Measurements from ENCODE around the gene CLIC3. TPM values are rescaled to one million over a fixed set of nuclear protein-coding genes. Genes with fewer than 3 reads are reported as not detected.

CLIC3 gene
- total RNA-seq: 100 to 1,000 TPM in 1 of 2 donors, 10 to 100 TPM in 1; 72.0 to 115 TPM
- polyA plus RNA-seq: 10 to 100 TPM; 17.2 to 90.2 TPM
- long read RNA-seq, donor 1, transcript CLIC3-203 (6 exons, 1,017 nt): major isoform, 50 of 52 reads
- long read RNA-seq, donor 1, partial matches to known transcripts: 0 of 52 reads
- long read RNA-seq, donor 1, other reads (novel, unspliced or antisense): 0 of 52 reads
- long read RNA-seq, donor 2, transcript CLIC3-203 (6 exons, 1,017 nt): major isoform, 28 of 28 reads
- long read RNA-seq, donor 2, partial matches to known transcripts: 0 of 28 reads
- long read RNA-seq, donor 2, other reads (novel, unspliced or antisense): 0 of 28 reads
- long read RNA-seq, donor 3, transcript CLIC3-203 (6 exons, 1,017 nt): major isoform, 35 of 36 reads
- long read RNA-seq, donor 3, partial matches to known transcripts: 0 of 36 reads
- long read RNA-seq, donor 3, other reads (novel, unspliced or antisense): 0 of 36 reads
- long read RNA-seq, donor 4, transcript CLIC3-203 (6 exons, 1,017 nt): major isoform, 5 of 5 reads
- long read RNA-seq, donor 4, partial matches to known transcripts: 0 of 5 reads
- long read RNA-seq, donor 4, other reads (novel, unspliced or antisense): 0 of 5 reads
- long read RNA-seq, donor 5, transcript CLIC3-203 (6 exons, 1,017 nt): major isoform, 56 of 66 reads
- long read RNA-seq, donor 5, partial matches to known transcripts: 7 of 66 reads
- long read RNA-seq, donor 5, other reads (novel, unspliced or antisense): 0 of 66 reads

DNA sequence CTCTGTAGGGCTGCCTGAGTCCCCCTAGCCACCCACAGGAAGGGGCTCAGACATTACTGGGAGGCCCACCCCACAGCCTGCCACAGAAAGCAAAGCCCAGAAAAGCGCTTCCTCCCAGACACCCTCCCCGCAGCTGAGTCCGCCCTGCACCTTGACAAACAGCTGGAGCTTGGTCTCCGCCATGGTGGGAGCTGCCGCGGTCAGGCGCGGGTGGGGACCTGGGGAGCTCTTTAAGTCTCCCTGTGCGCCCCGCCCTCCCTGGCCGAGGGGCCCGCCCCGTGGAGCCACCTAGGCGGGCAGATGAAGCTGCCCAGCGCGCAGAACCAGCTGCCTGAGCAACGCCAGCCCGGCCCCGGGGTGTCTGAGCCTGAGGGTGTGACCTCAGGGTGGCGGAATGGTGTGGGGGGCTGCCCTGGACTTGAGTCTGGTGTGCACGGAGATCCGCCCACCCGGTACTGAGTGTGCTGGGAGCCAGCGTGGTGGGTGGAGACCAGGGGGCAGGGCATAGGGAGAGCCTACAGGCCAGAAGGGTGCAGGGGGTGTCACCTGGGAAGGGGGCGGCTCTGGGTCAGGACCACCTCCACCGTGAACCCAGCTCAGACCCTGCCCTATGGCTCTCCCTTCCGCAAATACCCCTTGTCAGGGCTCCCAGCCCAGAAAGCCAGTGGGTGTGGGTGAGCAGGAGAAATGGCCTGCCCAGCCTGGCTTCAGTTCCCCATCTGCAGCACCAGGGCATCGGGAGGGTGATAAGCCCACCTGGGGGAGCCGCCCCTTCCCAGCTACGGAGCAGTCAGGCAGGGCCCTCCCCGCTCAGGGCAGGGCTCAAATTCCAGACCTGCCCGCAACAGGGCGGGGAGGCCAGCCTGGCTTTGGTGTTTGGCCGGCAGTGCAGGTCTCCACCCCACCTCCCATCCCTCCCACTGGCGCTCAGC is at the start of gene CLIC3:
TSS of gene CLIC3 (minus strand) at position 208 of the 932 bp plus-strand sequence. CDS start at position 183, 25 bp downstream.
- ATAC-seq (ENCODE audit: insufficient read depth, low FRiP score) (no peak), DNase-seq (peak; percentile 54 to 62 (median 56))
- Histone ChIP-seq H3K27ac (ENCODE audit: low read depth in 1 of 2, low read length in 1 of 2) (peak within 1 kb of the TSS in 1 of 2 donors; percentile 48), H3K9me3 (ENCODE audit: control insufficient read depth in 4 of 4, insufficient read depth in 3 of 4, low read length in 3 of 4) (no peaks in the 10 kb centered on the region), H3K36me3 (ENCODE audit: control insufficient read depth in 4 of 4, insufficient read depth in 4 of 4, low read length in 4 of 4) (peaks cover 0 to 13% (median 0%) of the 10 kb centered on the region in 4 donors), H3K9ac (ENCODE audit: insufficient read depth in 1 of 2, low read length in 2 of 2) (no peak within 1 kb of the TSS), H3K4me1 (ENCODE audit: control insufficient read depth in 5 of 5, insufficient read depth in 5 of 5, low read length in 5 of 5) (peaks cover 0 to 37% (median 15%) of the 10 kb centered on the region in 5 donors), H3K27me3 (ENCODE audit: control insufficient read depth in 3 of 3, insufficient read depth in 3 of 3, low read length in 2 of 3) (no peaks in the 10 kb centered on the region), H3K4me3 (no peak within 1 kb of the TSS)
- TF ChIP-seq, protein P1, sequence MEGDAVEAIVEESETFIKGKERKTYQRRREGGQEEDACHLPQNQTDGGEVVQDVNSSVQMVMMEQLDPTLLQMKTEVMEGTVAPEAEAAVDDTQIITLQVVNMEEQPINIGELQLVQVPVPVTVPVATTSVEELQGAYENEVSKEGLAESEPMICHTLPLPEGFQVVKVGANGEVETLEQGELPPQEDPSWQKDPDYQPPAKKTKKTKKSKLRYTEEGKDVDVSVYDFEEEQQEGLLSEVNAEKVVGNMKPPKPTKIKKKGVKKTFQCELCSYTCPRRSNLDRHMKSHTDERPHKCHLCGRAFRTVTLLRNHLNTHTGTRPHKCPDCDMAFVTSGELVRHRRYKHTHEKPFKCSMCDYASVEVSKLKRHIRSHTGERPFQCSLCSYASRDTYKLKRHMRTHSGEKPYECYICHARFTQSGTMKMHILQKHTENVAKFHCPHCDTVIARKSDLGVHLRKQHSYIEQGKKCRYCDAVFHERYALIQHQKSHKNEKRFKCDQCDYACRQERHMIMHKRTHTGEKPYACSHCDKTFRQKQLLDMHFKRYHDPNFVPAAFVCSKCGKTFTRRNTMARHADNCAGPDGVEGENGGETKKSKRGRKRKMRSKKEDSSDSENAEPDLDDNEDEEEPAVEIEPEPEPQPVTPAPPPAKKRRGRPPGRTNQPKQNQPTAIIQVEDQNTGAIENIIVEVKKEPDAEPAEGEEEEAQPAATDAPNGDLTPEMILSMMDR (IDR thresholded peaks at IDR 0.05; ENCODE audit: control extremely low read depth, extremely low read depth): no peak
- WGBS, 2 donors: 22 to 25% methylated on average over 33 to 35 of the region's 35 CpGs

DNA sequence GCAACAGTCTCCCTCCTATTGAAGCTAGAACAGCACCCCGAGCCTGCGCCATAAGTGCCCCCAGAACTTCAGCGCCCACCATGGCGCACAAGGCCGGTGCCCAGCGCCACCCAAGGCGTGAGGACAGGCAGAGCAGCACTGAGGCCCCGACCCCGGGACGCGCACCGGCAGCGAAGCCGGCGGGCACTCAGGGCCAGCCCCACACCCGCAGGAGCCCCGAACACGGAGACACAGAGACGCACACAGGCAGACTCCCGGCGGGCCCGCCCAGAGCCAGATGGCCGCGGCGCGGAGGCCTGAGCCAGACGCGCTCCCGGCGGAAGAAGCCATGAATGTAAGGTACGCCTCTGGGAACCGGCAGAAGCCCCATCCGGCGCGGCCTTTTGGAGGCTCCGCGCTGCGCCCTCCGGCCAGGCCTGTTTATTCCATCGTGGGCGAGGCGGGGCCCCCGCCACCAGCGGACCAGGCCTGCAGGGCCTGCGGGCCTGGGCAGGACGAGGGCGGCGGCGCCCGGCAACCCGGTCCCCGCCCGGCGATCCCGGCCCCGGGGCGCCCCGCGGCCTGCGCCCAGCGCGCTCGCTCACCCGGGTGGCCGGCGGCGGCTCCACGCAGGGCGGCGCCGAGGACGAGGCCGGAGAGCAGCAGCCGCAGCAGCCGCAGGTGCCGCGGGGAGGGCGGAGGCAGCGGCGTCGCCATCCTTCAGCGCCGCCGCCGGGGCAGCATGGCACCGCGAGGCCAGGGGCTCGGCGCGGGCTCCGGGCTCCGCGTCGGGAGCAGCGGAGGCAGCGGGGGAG is 49.1 kb upstream of the CLIC3 start:
- no peak overlapping the region for H3K9ac ChIP-seq (ENCODE audit: insufficient read depth in 1 of 2, low read length in 2 of 2)
- H3K27me3 ChIP-seq (ENCODE audit: control insufficient read depth in 3 of 3, insufficient read depth in 3 of 3, low read length in 2 of 3): peaks cover 8 to 39% (median 24%) of the 10 kb centered on the region in 3 donors
- TF ChIP-seq, protein P1 (IDR thresholded peaks at IDR 0.05; ENCODE audit: control extremely low read depth, extremely low read depth): no peak
- no peaks in the 10 kb centered on the region for H3K36me3 ChIP-seq (ENCODE audit: control insufficient read depth in 4 of 4, insufficient read depth in 4 of 4, low read length in 4 of 4)
- peak; percentile 9 for ATAC-seq (ENCODE audit: insufficient read depth, low FRiP score)
- peaks cover 0 to 14% (median 0%) of the 10 kb centered on the region in 5 donors for H3K4me1 ChIP-seq (ENCODE audit: control insufficient read depth in 5 of 5, insufficient read depth in 5 of 5, low read length in 5 of 5)
- WGBS, 2 donors: 2 to 5% methylated on average over 52 to 96 of the region's 96 CpGs
- H3K27ac ChIP-seq (ENCODE audit: low read depth in 1 of 2, low read length in 1 of 2): peak overlapping the region; percentile 73 to 74
- peaks cover 0 to 3% (median 0%) of the 10 kb centered on the region in 4 donors for H3K9me3 ChIP-seq (ENCODE audit: control insufficient read depth in 4 of 4, insufficient read depth in 3 of 4, low read length in 3 of 4)
- no peak for DNase-seq
- peak overlapping the region; percentile 59 for H3K4me3 ChIP-seq

Data from lung (tissue), 16 donors.